Pericardium fibroblast (primary cell): ENCODE results near the gene SCART1. TPM values are rescaled to one million over a fixed set of nuclear protein-coding genes. Genes with fewer than 3 reads are reported as not detected.

Source experiments
- total RNA-seq: library from RNA; depleted of rRNA; stranded (reverse); fragments of >200 nt; gene quantifications from 2 replicates; pipeline ENCODE4 v1.2.3, GENCODE V29; 2015

SCART1 gene
- 0.93 and 2.1 TPM in 2 replicates for total RNA-seq

DNA sequence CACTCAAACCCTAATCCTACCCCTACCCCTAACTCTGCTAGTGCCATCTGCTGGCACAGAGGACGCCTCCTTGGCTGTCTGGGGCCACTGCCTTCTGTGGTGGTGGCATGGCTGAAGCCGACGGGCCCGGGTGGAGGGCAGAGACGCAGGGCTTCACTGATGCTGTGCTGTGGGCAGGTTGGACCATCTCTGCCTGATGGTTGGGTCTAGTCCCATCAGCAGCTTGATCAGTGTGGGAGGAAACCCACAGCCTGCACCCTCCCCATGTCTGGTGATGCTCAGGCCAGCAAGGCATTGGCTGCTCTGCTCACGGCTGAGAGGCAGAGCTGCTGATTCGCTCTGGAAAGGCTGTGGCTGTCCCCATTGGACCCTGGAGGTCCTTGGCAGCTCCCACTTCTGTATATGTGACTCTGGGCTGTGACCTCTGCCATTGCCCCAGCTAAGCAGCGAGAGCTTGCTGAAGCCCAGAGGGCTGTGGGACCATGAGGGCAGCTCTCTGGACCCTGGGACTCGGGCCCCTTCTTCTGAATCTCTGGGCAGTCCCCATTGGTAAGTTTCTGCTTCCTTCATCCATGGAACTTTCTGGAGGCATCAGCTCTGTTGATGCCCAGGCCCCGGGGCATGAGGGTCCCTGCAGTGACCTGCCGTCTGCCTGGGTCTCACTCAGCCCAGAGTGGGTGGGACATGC, at the start of gene SCART1:
TSS of gene SCART1 (plus strand) at position 430 of the 688 bp plus-strand sequence. CDS start at position 483, 53 bp downstream.

DNA sequence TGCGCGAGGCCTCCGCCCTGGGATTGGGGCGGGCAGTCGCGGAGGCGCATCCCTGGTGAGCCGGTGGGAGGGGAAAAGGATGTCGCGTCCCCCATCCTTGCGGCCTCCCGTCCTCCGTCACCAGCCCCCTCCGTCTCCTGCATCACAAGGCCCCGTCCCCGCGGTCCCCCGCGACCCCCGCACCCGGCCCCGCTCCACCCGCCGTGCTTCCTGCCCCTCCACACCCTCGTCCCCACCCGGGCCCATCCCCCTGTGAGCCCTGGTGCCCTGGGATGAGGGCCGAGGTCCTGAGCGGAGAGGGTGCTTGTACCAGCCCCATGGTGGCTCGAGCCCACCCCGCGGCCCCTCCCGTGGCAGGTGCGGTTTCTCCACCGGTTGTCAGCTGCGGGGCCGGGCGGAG, 29.1 kb upstream of the SCART1 start, which contains the start of gene SPRN:
TSS of gene SPRN (minus strand) at position 25 of the 400 bp plus-strand sequence. CDS start 944 bp downstream, outside the sequence.

Other genes starting within 250 kb of the SCART1 start
- not detected in 2 replicates for gene UTF1, start 223.7 kb upstream of the SCART1 start, total RNA-seq
- gene VENTX, start 216.1 kb upstream of the SCART1 start, total RNA-seq, result not detected in 2 replicates
- gene ADAM8, start 177.1 kb upstream of the SCART1 start, total RNA-seq, result 0.09 and 0.70 TPM in 2 replicates
- 33.9 and 37.6 TPM in 2 replicates for gene TUBGCP2, start 145.1 kb upstream of the SCART1 start, total RNA-seq
- 16.9 and 32.8 TPM in 2 replicates for gene ZNF511, start 145.0 kb upstream of the SCART1 start, total RNA-seq
- not detected in 2 replicates for gene CALY, start 117.0 kb upstream of the SCART1 start, total RNA-seq
- gene PRAP1, start 106.6 kb upstream of the SCART1 start, total RNA-seq, result not detected in 2 replicates
- gene FUOM, start 95.9 kb upstream of the SCART1 start, total RNA-seq, result 12.6 and 25.7 TPM in 2 replicates
- 74.5 and 102 TPM in 2 replicates for gene ECHS1, start 80.6 kb upstream of the SCART1 start, total RNA-seq
- gene PAOX, start 74.7 kb upstream of the SCART1 start, total RNA-seq, result 4.8 and 5.4 TPM in 2 replicates
- 15.1 and 33.7 TPM in 2 replicates for gene MTG1, start 59.8 kb upstream of the SCART1 start, total RNA-seq
- 0.77 and 2.1 TPM in 2 replicates for gene SPRN, start 29.3 kb upstream of the SCART1 start, total RNA-seq
- gene CYP2E1, start 73.4 kb downstream of the SCART1 start, total RNA-seq, result under 0.01 TPM in 1 of 2 replicates, not detected in the other
- gene SYCE1, start 111.6 kb downstream of the SCART1 start, total RNA-seq, result 1.5 TPM in 1 of 2 replicates, not detected in the other
- gene FRG2B, start 172.8 kb downstream of the SCART1 start, total RNA-seq, result not detected in 2 replicates